Endothelial cell of umbilical vein (primary cell): ENCODE measurements around the gene SRRM2.

Source experiments
- CTCF ChIP-seq, 2 donors: IDR thresholded peaks; 1 replicate in 1 of 2; 2 replicates in 1 of 2; pipeline ENCODE4 v1.5.1; 2011; ENCODE audit warnings: low read length in 2 of 2, mild to moderate bottlenecking in 2 of 2, moderate library complexity in 2 of 2, control low read depth in 1 of 2, inconsistent platforms in 1 of 2, low read depth in 1 of 2; ENCODE audit not compliant: insufficient read depth in 1 of 2; ENCODE audit errors: extremely low read depth in 1 of 2
- EZH2 ChIP-seq: IDR thresholded peaks from 2 replicates; pipeline ENCODE4 v1.6.1; 2012; ENCODE audit warnings: borderline replicate concordance, low read depth, mild to moderate bottlenecking, moderate library complexity, low read length, inconsistent platforms; ENCODE audit not compliant: severe bottlenecking
- MAX ChIP-seq: IDR thresholded peaks from 2 replicates; pipeline ENCODE4 v1.6.1; 2011; ENCODE audit not compliant: insufficient read depth, insufficient read length
- MYC ChIP-seq: IDR thresholded peaks from one replicate; pipeline ENCODE4 v1.6.1; 2011; ENCODE audit warnings: mild to moderate bottlenecking, low read depth, low read length
- POLR2A ChIP-seq: IDR thresholded peaks from 2 replicates; pipeline ENCODE4 v1.6.1; 2012; ENCODE audit warnings: low read depth, mild to moderate bottlenecking, control low read depth, low read length
- POLR2AphosphoS5 ChIP-seq: IDR thresholded peaks from 2 replicates; pipeline ENCODE4 v1.6.1; 2012; ENCODE audit warnings: low read depth, mild to moderate bottlenecking, control low read depth, low read length, moderate library complexity; ENCODE audit not compliant: insufficient read depth

GRCh38 chr16:2741168-2741567, 11.3 kb upstream of the SRRM2 start:
- TF ChIP-seq EZH2 (no peak), CTCF (IDR thresholded peaks at IDR 0.05; ENCODE audit: extremely low read depth in 1 of 2, insufficient read depth in 1 of 2, low read depth in 1 of 2, low read length in 2 of 2) (no peak), POLR2AphosphoS5 (no peak), POLR2A (no peak), MYC (no peak), MAX (no peak)
